Islet precursor cell (in vitro differentiated cells): ENCODE results near the gene OSBPL10.
A peak's percentile ranks its signal among the peaks of the same experiment; 100 is the strongest.

Source experiments
- DNase-seq: peaks from one replicate; pipeline ENCODE4 v3.0.0-alpha.2; 2018

Gene OSBPL10

GRCh38 chr3:31763731-31764130 lies 217.3 kb downstream of the OSBPL10 start:
- no peak for DNase-seq

DNA sequence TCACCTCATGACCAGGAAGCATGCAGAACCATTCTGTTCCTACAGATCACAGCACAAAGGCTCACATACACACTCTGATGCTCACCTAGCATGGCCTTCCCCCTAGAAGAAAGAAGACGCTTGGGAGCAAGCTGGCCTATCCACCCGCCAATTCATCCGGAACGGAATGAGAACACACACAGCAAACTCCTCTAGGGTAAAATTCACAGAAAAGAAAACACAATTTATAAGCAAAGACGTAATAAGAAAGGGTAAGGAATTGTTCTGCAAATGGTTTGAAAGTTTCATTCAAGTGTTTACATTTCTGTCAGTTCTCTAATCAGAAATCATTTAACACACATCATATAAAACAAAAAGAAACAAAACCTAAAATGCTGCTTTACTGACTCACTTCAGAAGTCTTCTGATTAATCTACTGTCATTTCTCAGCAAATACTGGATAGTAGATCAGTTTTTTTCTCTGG lies 218.1 kb downstream of the OSBPL10 start:
- DNase-seq: no peak

DNA sequence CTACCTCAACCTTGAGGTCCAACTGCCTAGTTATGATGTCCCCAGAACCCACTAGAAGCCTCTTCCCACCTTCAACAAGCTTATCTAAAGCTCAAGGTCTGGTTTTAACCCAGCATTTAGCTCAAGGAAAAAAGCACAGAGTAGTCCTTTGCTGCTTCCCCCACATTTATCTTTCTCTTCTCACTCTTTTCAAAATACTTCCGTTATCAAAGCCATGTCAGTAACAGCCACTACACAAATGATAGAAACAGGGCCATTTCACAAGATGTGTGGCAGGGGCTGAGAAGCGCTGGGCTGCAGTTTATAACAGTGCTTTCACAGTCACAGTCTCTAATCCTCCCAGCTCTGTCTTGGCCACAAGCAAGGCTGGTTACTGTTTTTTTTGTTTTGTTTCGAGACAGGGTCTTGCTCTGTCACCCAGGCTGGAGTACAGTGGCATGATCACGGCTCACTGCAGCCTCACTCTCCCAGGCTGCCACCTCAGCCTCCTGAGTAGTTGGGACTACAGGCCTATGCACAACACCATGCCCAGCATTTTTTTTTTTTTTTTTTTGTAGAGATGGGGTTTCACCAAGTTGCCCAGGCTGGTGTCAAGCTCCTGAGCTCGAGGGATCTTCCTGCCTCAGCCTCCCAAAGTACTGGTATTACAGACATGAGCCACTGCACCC lies 218.8 kb downstream of the OSBPL10 start:
- DNase-seq: no peak

DNA sequence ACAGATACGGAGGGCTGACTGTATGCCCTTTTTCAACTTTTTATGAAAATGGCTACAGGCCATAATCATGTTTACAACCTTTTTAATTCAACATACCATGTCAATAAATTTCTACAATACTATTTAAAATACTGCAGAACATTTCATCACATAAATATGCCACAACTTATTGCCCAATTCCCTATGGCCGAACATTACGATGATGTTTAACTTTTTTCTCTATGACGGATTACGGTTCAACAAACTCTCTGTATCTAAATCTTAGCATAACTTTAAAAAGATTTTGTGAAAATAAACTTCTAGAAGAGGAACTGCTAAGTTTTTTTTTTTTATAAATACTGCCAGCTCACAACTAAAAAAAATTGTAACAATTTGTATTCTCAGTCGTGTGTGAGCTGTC lies 220.4 kb downstream of the OSBPL10 start:
- DNase-seq: no peak

GRCh38 chr3:31758322-31758965 lies 222.6 kb downstream of the OSBPL10 start:
- DNase-seq: peak; percentile 63

- no peak for DNase-seq
Measured at GRCh38 chr3:31755926-31756658, 225.0 kb downstream of the OSBPL10 start.

DNA sequence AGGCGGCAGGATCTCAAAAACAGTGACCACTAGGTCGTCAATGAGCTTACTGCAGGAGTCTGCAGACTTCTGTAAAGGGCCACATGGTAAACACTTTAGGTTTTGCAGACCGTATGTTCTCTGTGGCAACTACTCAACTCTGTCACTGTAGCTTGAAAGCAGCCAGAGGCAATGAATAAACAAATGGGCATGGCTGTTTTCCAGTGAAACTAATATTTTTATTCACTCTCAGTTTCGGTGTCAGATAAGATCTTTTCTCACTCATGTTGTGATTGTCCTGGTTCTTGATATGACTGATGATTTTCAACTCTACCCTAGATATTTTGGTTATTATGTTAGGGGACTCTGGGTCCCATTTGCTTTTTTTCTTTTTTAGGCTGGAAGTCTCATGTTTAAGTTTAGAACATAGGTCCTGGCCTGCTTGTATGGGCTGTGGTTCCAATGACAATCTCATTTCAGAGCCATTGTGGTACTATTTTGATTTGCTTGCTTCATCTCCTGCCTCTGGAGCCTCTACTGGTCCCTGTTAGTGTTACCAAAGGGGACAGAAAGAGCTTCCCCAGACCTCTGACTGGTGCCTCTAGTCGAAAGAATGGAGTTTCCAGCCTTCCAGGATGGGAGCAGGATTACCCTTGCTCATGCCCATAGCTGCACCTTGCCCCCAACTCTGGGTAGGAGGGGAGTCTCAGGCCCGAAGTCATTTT lies 226.3 kb downstream of the OSBPL10 start:
- no peak for DNase-seq

GRCh38 chr3:31753050-31753425 lies 228.0 kb downstream of the OSBPL10 start:
- DNase-seq: no peak

- no peak for DNase-seq
Measured at GRCh38 chr3:31752305-31753049, 228.6 kb downstream of the OSBPL10 start.

DNA sequence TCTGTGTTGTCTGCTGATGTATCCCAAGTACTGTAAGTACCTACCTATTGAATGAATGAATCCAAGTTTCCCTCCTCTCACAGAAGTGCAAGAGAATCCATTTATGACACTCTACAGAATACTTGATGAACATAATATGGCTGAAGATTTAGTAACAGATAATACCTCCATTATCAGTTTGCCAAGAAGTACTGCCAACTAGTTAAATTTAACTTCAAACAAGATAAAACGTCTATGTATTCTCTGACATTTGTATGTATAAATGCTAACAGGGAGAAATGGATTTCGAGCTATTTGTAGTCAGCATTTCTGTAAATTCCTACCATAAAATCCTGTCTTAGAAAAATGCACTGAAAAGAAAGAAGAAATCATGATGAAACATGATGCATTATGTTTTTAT lies 230.7 kb downstream of the OSBPL10 start:
- DNase-seq: no peak

- no peak for DNase-seq
Measured at GRCh38 chr3:31748933-31749295, 232.1 kb downstream of the OSBPL10 start.

GRCh38 chr3:31748281-31748932 lies 232.7 kb downstream of the OSBPL10 start:
- no peak for DNase-seq

DNA sequence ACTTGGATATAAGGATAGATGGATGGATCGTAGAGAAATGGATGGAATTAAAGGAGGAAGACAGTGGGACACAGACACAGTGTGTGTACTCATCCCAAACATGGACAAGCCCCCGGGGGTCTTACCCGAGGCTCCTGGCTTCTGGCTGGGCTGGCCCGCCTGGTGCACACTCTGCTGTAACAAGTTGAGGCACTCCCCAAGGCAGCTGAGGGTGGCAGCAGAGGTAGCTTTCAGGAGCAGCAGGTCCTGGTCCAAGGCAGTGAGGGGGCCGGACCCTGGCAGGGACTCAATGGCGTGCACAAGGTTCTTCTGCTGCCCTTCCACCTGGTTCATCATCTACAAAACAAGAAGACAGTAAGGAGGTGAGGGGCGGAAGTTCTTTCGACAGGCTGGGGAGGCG lies 233.3 kb downstream of the OSBPL10 start:
- no peak for DNase-seq

DNA sequence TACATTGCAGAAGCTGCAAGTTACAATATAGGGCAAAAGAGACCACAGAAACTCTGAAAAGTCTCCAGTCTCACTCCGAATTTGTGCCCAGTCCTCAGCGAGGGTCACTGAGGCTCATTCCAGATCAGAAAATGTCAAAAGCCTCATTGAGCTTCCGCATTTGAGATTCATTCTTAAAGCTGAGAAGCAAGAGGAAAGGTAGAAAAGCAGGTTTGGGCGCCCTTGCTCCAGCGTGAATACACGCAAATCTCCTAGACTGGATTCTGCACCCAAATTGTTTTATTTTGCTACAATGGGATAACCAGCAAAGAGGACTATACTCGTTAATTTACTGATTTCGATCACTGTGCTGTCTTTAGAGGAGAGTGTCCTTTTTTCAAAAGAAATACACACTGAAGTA lies 236.1 kb downstream of the OSBPL10 start:
- DNase-seq: no peak

GRCh38 chr3:31743331-31744089 lies 237.6 kb downstream of the OSBPL10 start:
- no peak for DNase-seq

- no peak for DNase-seq
Measured at GRCh38 chr3:31740397-31740796, 240.7 kb downstream of the OSBPL10 start.

DNA sequence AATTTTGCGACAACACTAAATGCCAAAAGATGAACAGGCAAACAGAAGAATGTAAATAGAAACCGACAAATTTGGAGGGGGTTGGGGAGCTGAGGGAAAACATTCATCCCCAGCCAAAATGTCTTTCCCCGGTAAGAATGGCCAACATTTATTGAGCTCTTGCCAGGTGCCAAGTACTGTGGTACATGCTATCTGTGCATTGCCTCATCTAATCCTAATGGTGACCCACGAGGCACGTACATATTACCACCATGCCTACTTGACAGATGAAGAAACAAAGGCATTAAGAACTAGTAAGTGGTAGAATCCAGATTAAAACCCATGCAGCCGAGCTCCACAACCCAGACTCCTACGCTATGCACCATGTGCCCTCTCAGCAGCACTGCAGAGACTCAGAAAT lies 242.7 kb downstream of the OSBPL10 start:
- DNase-seq: no peak

DNA sequence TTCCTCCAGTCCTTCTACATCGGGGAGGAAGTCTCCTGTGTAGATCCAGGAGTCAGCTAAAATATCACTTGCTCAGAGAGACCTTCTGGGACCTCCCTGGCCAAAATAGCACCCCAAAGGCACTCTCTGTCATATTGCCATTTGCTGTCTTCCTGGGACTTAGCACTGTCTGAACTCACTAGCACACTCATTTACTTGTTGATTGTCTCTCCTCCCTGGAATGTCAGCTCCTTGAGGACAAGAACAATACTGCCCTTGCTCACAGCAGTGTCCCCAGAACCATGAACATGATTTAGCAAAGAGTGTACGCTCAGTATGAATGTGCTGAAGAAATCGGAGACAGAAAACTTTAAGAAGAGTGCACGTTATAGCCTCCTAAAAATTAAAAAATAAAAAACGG lies 245.4 kb downstream of the OSBPL10 start:
- no peak for DNase-seq

DNA sequence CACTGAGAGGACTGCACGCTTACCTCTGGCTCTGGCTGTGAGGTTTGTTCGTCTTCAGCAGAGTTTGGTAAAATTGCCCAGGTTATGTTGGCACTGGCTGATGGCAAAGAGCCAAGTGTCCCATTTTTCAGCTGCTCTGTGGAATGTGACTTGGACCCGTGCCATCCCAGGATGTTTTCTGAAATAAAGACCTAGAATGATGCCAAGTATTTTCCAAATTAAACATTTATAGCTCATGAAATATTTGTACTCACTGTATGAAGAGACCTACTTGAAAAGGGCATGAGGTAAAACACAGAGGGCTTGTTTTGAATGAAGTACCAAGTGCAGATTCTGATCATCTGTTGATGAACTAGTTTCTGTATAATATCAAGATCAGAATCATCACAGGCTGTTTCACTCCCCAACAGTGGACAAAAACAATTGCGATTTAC lies 247.8 kb downstream of the OSBPL10 start:
- DNase-seq: no peak

DNA sequence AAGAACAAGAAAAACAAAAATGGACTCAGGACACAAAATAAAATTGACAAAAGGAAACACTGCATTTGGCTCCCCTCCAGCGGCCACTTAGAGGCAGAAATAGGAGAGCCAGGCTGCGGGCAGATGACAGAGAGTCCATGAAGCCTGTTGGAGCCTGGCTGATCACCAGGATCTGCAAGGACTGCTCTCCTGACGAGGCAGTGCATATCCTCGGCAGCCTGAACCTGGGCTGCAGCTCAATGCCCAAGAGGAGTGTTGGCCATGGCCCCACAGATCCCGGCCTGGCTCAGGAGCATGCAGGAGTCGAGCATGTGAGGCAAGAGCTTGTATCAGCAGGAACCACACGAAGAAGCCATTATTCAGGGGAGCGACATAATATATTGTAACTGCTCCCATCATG lies 248.5 kb downstream of the OSBPL10 start:
- DNase-seq: no peak

- no peak for DNase-seq
Measured at GRCh38 chr3:31729573-31729972, 251.5 kb downstream of the OSBPL10 start.
